Heart left ventricle (tissue), 16 donors: Measurements from ENCODE around the gene TCF4. TPM values are rescaled to one million over a fixed set of nuclear protein-coding genes. Genes with fewer than 3 reads are reported as not detected.

Source experiments
- ATAC-seq, 4 donors: fragments of 200-7000 bp; cut with Tn5 transposase; one replicate each; pipeline ENCODE4 v1.9.1; 2020 to 2022; ENCODE audit warnings: moderate library complexity in 4 of 4, mild to moderate bottlenecking in 3 of 4, moderate number of reproducible peaks in 1 of 4
- DNase-seq, 5 donors: peaks; one replicate each; pipeline ENCODE4 v3.0.0-alpha.2; 2020
- H3K27ac ChIP-seq, 12 donors: fragments of 200-600 bp; sonication (generic) in 4 of 12; one replicate each; pipeline versions ENCODE4 v1.5.0 to v1.8.0; 2016 to 2022; ENCODE audit warnings: mild to moderate bottlenecking in 2 of 12
- H3K27me3 ChIP-seq, 9 donors: fragments of 200-600 bp; sonication (generic) in 2 of 9; one replicate each; pipeline versions ENCODE4 v1.5.1 to v1.8.0; 2016 to 2022; ENCODE audit warnings: mild to moderate bottlenecking in 3 of 9
- H3K36me3 ChIP-seq, 9 donors: fragments of 200-600 bp; sonication (generic) in 2 of 9; one replicate each; pipeline versions ENCODE4 v1.5.0 to v1.8.0; 2018 to 2022; ENCODE audit warnings: mild to moderate bottlenecking in 2 of 9
- H3K4me1 ChIP-seq, 12 donors: fragments of 200-600 bp; sonication (generic) in 4 of 12; one replicate each; pipeline versions ENCODE4 v1.5.0 to v1.8.0; 2016 to 2022; ENCODE audit warnings: mild to moderate bottlenecking in 3 of 12
- H3K4me3 ChIP-seq, 12 donors: fragments of 200-600 bp; sonication (generic) in 4 of 12; one replicate each; pipeline versions ENCODE4 v1.5.0 to v1.8.0; 2017 to 2022; ENCODE audit warnings: mild to moderate bottlenecking in 9 of 12, moderate library complexity in 4 of 12
- H3K9me3 ChIP-seq, 12 donors: fragments of 200-600 bp; sonication (generic) in 4 of 12; one replicate each; pipeline versions ENCODE4 v1.5.0 to v1.8.0; 2016 to 2022; ENCODE audit warnings: mild to moderate bottlenecking in 1 of 12
- POLR2A ChIP-seq, 2 donors: fragments of 450-650 bp; IDR thresholded peaks; one replicate each; pipeline ENCODE4 v1.6.1; 2017; ENCODE audit warnings: antibody characterized with exemption in 2 of 2, mild to moderate bottlenecking in 2 of 2, moderate library complexity in 2 of 2
- WGBS, 4 donors: extraction: QIAGEN DNeasy Blood & Tissue Kit in 2 of 4; methylation state at CpG; one replicate each; pipeline versions ENCODE4 v1.1.5 to v1.1.7; 2013 to 2018; 5-methylcytosine and 5-hydroxymethylcytosine counted together
- intact Hi-C, 10 donors: fragments of 100-400 bp; cut with DNase I; formaldehyde crosslinking; loops; one replicate each; pipeline versions ENCODE4 v1.11.1 to v1.14.2; 2022
- polyA plus RNA-seq, 2 donors: library from polyadenylated mRNA; stranded (reverse); fragments of 200-250 nt; gene quantifications; one replicate each; pipeline ENCODE4 v1.2.3, GENCODE V29; 2013
- total RNA-seq, 9 donors: library from RNA; depleted of rRNA in 2 of 9; stranded (reverse); fragments of >200 nt in 2 of 9; fragmentation: NEBNext Ultra II Directional in 3 of 9; extraction: Animal tissue kit (Norgen Biotek cat#: 25700) in 3 of 9; gene quantifications; one replicate each; pipeline versions ENCODE4 v1.1.0 to v1.2.4, GENCODE V29; 2016 to 2023
- TF ChIP-seq, protein P1 (sequence below), 12 donors: fragments of 200-600 bp; sonication (generic) in 4 of 12; IDR thresholded peaks; one replicate each; pipeline versions ENCODE4 v1.5.0 to v1.8.0; 2018 to 2022; ENCODE audit warnings: antibody characterized with exemption in 12 of 12, mild to moderate bottlenecking in 5 of 12
- donor health status: ischemic (EF 13 %, LVEDD 7.1; RV severe dilation, severe dysfunction).
- donor health status: healthy with polysubstance abuse.
- donor health status: DM: no; HTN: yes; CAD: no.
- donor health status: DM: no; HTN: no; CAD: no.
- donor health status: ischemic (EF 25% LVEDD 6.9; RV normal size, moderate dysfunction).
- donor health status: ischemic (EF 25% LVEDD 5.7; RV mildly dilated, moderate dysfunction).
- donor health status: healthy.
- donor health status: DM: yes; HTN: yes; CAD: no.
- donor health status: ischemic (EF 35%, LVEDD 5.7; RV mildly dilated, moderate dysfunction).
- donor health status: nonischemic (EF 11% LVEDD 7.7; RV severe dilation, severe dysfunction).
- donor health status: DM: yes; HTN: yes; CAD: no.
- donor health status: PGD.
- donor health status: ischemic (EF 29% LVEDD 5.4; RV normal size, mild dysfunction).
- donor health status: nonischemic (EF 23%, LVEDD 6.1; RV moderate dilation, normal function).

The TCF4 gene
- total and polyA plus RNA-seq, 11 donors = 12.8 to 119 (median 71.5) TPM

DNA sequence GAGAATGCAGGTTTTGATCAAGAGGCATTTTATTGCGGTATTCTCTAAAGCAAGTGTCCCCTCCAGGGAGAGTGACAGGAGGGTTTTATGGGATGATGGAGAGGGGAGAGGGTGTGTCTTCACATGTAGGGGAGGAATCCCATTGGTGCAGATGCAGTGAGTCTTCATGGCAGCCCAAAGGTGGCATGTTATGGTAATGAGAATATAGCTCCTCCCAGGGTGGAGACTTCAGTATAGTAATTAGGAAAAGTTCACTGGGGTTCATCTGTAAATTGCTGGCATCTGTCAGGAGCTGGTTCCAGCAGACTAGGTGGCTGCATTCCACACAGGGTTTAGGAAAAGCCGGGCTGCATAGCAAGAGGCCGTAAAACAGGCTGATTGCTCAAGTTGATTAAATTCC is 398.0 kb downstream of the TCF4 start:
- Histone ChIP-seq H3K4me3 (no peak overlapping the region), H3K9me3 (no peaks in the 10 kb centered on the region), H3K36me3 (no peaks in the 10 kb centered on the region), H3K27me3 (no peaks in the 10 kb centered on the region), H3K27ac (no peak overlapping the region), H3K4me1 (no peaks in the 10 kb centered on the region)
- WGBS, 4 donors = 60 to 72% (median 64%) methylated on average over 3 of the region's 3 CpGs
- intact Hi-C loops = loop anchor here in 1 of 10 donors (10.0 kb wide), 1 partner anchor 55 kb away; no protein-coding TSS in a partner anchor
- ATAC-seq (no peak), DNase-seq (no peak)
- no peak for TF ChIP-seq POLR2A (IDR thresholded peaks at IDR 0.05)
- TF ChIP-seq, protein P1, sequence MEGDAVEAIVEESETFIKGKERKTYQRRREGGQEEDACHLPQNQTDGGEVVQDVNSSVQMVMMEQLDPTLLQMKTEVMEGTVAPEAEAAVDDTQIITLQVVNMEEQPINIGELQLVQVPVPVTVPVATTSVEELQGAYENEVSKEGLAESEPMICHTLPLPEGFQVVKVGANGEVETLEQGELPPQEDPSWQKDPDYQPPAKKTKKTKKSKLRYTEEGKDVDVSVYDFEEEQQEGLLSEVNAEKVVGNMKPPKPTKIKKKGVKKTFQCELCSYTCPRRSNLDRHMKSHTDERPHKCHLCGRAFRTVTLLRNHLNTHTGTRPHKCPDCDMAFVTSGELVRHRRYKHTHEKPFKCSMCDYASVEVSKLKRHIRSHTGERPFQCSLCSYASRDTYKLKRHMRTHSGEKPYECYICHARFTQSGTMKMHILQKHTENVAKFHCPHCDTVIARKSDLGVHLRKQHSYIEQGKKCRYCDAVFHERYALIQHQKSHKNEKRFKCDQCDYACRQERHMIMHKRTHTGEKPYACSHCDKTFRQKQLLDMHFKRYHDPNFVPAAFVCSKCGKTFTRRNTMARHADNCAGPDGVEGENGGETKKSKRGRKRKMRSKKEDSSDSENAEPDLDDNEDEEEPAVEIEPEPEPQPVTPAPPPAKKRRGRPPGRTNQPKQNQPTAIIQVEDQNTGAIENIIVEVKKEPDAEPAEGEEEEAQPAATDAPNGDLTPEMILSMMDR (IDR thresholded peaks at IDR 0.05) = no peak

DNA sequence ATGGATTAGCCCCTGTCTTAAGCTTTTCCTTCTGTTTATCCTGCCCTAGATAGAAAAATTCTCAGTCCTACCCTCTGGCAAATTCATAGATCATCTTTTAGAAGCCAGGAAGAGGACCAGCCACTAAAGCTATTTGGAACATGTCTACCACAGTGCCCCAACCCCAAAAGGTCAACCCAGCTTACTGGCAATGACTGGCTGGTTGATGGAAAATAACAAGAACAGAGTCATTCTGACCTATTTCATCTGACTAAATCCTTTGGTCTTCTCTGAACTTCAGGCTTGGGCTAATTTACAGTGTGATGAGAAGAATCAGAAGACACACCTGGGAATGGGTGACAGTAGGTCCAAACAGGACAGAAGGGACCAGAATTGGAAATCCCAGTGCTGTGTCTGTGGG is 401.4 kb downstream of the TCF4 start:
- no peak overlapping the region for H3K4me3 ChIP-seq
- no peak for ATAC-seq

DNA sequence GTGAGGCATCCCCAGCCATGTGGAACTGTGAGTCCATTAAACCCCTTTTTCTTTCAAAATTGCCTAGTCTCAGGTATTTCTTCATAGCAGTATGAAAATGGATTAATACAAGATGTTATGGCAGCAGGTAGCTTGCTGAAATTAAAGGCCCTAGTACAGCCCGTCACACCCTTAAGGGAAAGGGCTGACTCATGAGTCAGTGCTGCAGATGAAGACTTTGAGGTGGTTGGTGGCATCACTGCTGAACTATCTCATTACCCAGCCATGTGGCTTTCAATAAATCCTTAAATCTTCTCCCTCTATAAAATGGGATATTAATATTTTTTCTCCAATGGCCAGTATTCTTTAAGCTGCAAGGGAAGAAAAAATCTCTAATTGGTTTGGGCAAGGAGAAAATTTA is 402.6 kb downstream of the TCF4 start:
- Histone ChIP-seq H3K4me3 (no peak overlapping the region), H3K27ac (no peak overlapping the region), H3K27me3 (no peaks in the 10 kb centered on the region), H3K9me3 (no peaks in the 10 kb centered on the region), H3K36me3 (no peaks in the 10 kb centered on the region), H3K4me1 (no peaks in the 10 kb centered on the region)
- TF ChIP-seq, protein P1 (IDR thresholded peaks at IDR 0.05) = no peak
- 90 to 93% (median 92%) methylated on average over 1 of the region's 1 CpG for WGBS, 4 donors
- DNase-seq (no peak), ATAC-seq (no peak)
- intact Hi-C loops = no loop called here

More for the DNA sequence above, 401.4 kb downstream of the TCF4 start:
- Histone ChIP-seq H3K9me3 (no peaks in the 10 kb centered on the region), H3K27ac (no peak overlapping the region), H3K4me1 (no peaks in the 10 kb centered on the region), H3K36me3 (no peaks in the 10 kb centered on the region), H3K27me3 (no peaks in the 10 kb centered on the region)
- no peak for DNase-seq
- TF ChIP-seq, protein P1 (IDR thresholded peaks at IDR 0.05) = no peak
- intact Hi-C loops = no loop called here

DNA sequence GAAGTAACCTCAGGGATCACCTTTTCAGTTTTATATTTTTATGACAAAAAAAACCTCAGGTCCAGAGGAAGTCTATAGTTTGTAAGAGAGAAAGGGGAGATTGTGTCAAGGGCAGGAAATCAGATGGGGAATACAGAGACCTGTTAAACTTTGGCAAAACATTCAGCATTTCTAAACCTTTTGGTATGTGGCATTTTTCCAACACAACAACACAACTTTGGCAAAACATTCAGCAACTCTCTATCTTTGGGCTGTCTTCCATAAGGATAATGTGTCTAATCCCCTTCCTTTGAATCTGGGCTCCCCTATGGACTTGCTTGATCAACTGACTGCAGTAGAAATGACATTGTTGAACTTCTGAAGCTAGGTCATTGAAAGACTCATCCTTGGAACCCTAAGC is 408.2 kb downstream of the TCF4 start:
- ATAC-seq (no peak), DNase-seq (no peak)
- intact Hi-C loops = no loop called here
- H3K4me3 ChIP-seq = no peak overlapping the region
- no peaks in the 10 kb centered on the region for H3K27me3 ChIP-seq
- peaks cover 0 to 24% (median 0%) of the 10 kb centered on the region in 12 donors for H3K9me3 ChIP-seq
- H3K36me3 ChIP-seq = no peaks in the 10 kb centered on the region
- TF ChIP-seq, protein P1 (IDR thresholded peaks at IDR 0.05) = no peak
- H3K4me1 ChIP-seq = no peaks in the 10 kb centered on the region
- H3K27ac ChIP-seq = no peak overlapping the region
